K562 (cell line): ENCODE results near the gene SEC22A. TPM values are rescaled to one million over a fixed set of nuclear protein-coding genes. Genes with fewer than 3 reads are reported as not detected.

Source experiments
- ATAC-seq: fragments of 200-7000 bp; cut with Tn5 transposase; 3 replicates; pipeline ENCODE4 v1.9.1; 2020; ENCODE audit warnings: moderate library complexity
- BruUV-seq: library from RNA; stranded (reverse); fragments of 400-500 nt; replicated peaks from 2 replicates; lab custom pipeline; 2021; lab: Mats Ljungman, UMichigan
- CTCF ChIA-PET: fragments of 300-600 bp; formaldehyde crosslinking; extraction: SDS; loops from one replicate; lab custom pipeline; 2021; ENCODE audit warnings: low intra/inter-chr PET ratio; lab: Yijun Ruan, JAX
- POLR2A ChIA-PET: fragments of 300-600, 350-650 bp; sonication (Branson Sonifier 250); formaldehyde crosslinking; extraction: SDS; loops from one replicate; lab custom pipeline; 2021; ENCODE audit warnings: antibody characterized with exemption, inconsistent platforms; lab: Yijun Ruan, JAX
- DNase-seq, 4 experiments: peaks; one replicate each; pipeline versions ENCODE4 v3.0.0 to v3.0.0-alpha.2; 2011 to 2018; ENCODE audit warnings: low spot score in 3 of 4, mixed read lengths in 3 of 4; ENCODE audit errors: extremely low read depth in 1 of 4
- FAIRE-seq: peaks from 2 replicates; lab custom pipeline; 2011; peaks lifted over from hg19 to GRCh38; lab: Jason Lieb, UNC
- H2AFZ ChIP-seq: 2 replicates; pipeline ENCODE4 v1.6.0; 2011; ENCODE audit warnings: low read depth, low read length, control low read depth, inconsistent platforms
- H3K27ac ChIP-seq: fragments of 200-600 bp; 3 replicates; pipeline ENCODE4 v1.8.0; 2011; ENCODE audit warnings: low read depth, mild to moderate bottlenecking, control low read depth, inconsistent platforms, low read length, moderate library complexity, mixed read lengths; ENCODE audit errors: extremely low read depth
- H3K27me3 ChIP-seq, 2 experiments: fragments of 300-600 bp in 1 of 2; 2 replicates in 1 of 2; 3 replicates in 1 of 2; pipeline versions ENCODE4 v1.6.0 to v1.8.0; 2011; ENCODE audit warnings: inconsistent platforms in 2 of 2, low read length in 2 of 2, mild to moderate bottlenecking in 1 of 2, mixed read lengths in 1 of 2, moderate library complexity in 1 of 2; ENCODE audit not compliant: control insufficient read depth in 2 of 2, insufficient read depth in 2 of 2
- H3K36me3 ChIP-seq: fragments of 300-600 bp; 3 replicates; pipeline ENCODE4 v1.8.0; 2011; ENCODE audit warnings: mild to moderate bottlenecking, low read length, inconsistent platforms; ENCODE audit not compliant: control insufficient read depth, insufficient read depth
- H3K4me1 ChIP-seq, 2 experiments: fragments of 200-600 bp in 1 of 2; replicated peaks in 1 of 2; 2 replicates in 1 of 2; 3 replicates in 1 of 2; pipeline versions ENCODE4 v1.5.1 to v1.8.0; 2011; ENCODE audit warnings: inconsistent platforms in 2 of 2, low read length in 2 of 2, mild to moderate bottlenecking in 1 of 2, mixed read lengths in 1 of 2, moderate library complexity in 1 of 2; ENCODE audit not compliant: control insufficient read depth in 2 of 2, insufficient read depth in 2 of 2
- H3K4me2 ChIP-seq: 2 replicates; pipeline ENCODE4 v1.6.1; 2011; ENCODE audit warnings: low read length, control low read depth, inconsistent platforms, mixed read lengths; ENCODE audit not compliant: insufficient read depth
- H3K4me3 ChIP-seq: fragments of 200-600 bp; sonication (generic), shearing (Covaris generic); 2 replicates; pipeline ENCODE4 v1.5.1; 2016; ENCODE audit warnings: control low read depth, inconsistent platforms
- H3K79me2 ChIP-seq: fragments of 200-600 bp; 3 replicates; pipeline ENCODE4 v1.8.0; 2011; ENCODE audit warnings: low read length, inconsistent platforms; ENCODE audit not compliant: control insufficient read depth, insufficient read depth
- H3K9ac ChIP-seq, 2 experiments: 2 replicates each; pipeline versions ENCODE4 v1.6.0 to v1.6.1; 2011; ENCODE audit warnings: low read depth in 2 of 2, low read length in 2 of 2, control low read depth in 1 of 2, inconsistent platforms in 1 of 2, mild to moderate bottlenecking in 1 of 2, mixed read lengths in 1 of 2; ENCODE audit not compliant: insufficient read depth in 1 of 2
- H3K9me1 ChIP-seq: one replicate; pipeline ENCODE4 v1.6.0; 2011; ENCODE audit warnings: inconsistent platforms, mild to moderate bottlenecking, low read length, moderate library complexity; ENCODE audit not compliant: control insufficient read depth, insufficient read depth
- H3K9me3 ChIP-seq: replicated peaks from 2 replicates; pipeline ENCODE4 v1.5.1; 2011; ENCODE audit warnings: low read depth, low read length, inconsistent platforms; ENCODE audit not compliant: control insufficient read depth, insufficient read depth
- H4K20me1 ChIP-seq: replicated peaks from 2 replicates; pipeline ENCODE4 v1.6.1; 2011; ENCODE audit warnings: low read length, inconsistent platforms, mixed read lengths; ENCODE audit not compliant: control insufficient read depth, insufficient read depth
- HNRNPL ChIP-seq: fragments of 200-400 bp; formaldehyde crosslinking; IDR thresholded peaks from 2 replicates; pipeline ENCODE4 v1.6.1; 2017; ENCODE audit warnings: low read depth, mild to moderate bottlenecking, low read length
- HNRNPLL ChIP-seq: fragments of 200-400 bp; formaldehyde crosslinking; IDR thresholded peaks from 2 replicates; pipeline ENCODE4 v1.6.1; 2017; ENCODE audit warnings: low read length, low read depth, mild to moderate bottlenecking; ENCODE audit not compliant: poor library complexity, severe bottlenecking
- ZNF143 ChIP-seq: sonication (generic); formaldehyde crosslinking; IDR thresholded peaks from 2 replicates; pipeline ENCODE4 v1.9.0; 2022; ENCODE audit warnings: mild to moderate bottlenecking, missing genetic modification reagents
- WGBS: fragments of 100-300 bp; shearing (Covaris generic); methylation state at CpG from one replicate; pipeline ENCODE4 v1.1.6; 2016; ENCODE audit warnings: low coverage, mixed read lengths; ENCODE audit not compliant: insufficient coverage; ENCODE audit errors: missing lambda C conversion rate; 5-methylcytosine and 5-hydroxymethylcytosine counted together
- in situ Hi-C: fragments of 300-500 bp; cut with MboI; formaldehyde crosslinking; loops from 4 replicates; pipeline ENCODE4 v1.15.0; 2018; ENCODE audit warnings: inconsistent platforms, mixed read lengths
- intact Hi-C: fragments of 100-400 bp; cut with micrococcal nuclease; formaldehyde crosslinking; loops from 2 replicates; pipeline ENCODE4 v1.14.2; 2022
- polyA plus RNA-seq, 8 experiments: library from polyadenylated mRNA; depleted of rRNA in 4 of 8; stranded (reverse) in 5 of 8; unstranded in 3 of 8; fragments of >200 nt; fragmentation: Nextera tagmentation in 2 of 8; fragmentation: Illumina TruSeq in 1 of 8; extraction: Ambion mirVana in 2 of 8; extraction: Trizol in 1 of 8; gene quantifications; 2 replicates each; pipeline versions ENCODE4 v1.2.1 to v1.2.3, GENCODE V29; 2011 to 2014; ENCODE audit warnings: inconsistent platforms in 1 of 8, missing spikeins in 1 of 8
- total RNA-seq, 7 experiments: library from RNA; depleted of rRNA in 6 of 7; stranded (reverse); fragments of >200 nt in 6 of 7; fragmentation: Illumina TruSeq in 2 of 7; extraction: Trizol in 2 of 7; gene quantifications; 2 replicates each; pipeline versions ENCODE4 v1.2.1 to v1.2.3, GENCODE V29; 2011 to 2021; ENCODE audit warnings: low replicate concordance in 1 of 7
- TF ChIP-seq, protein P1 (sequence below): sonication (generic); formaldehyde crosslinking; IDR thresholded peaks from 2 replicates; pipeline ENCODE4 v1.8.0; 2022; ENCODE audit warnings: mild to moderate bottlenecking, missing genetic modification reagents
- TF ChIP-seq, protein P2 (sequence below): sonication (generic); formaldehyde crosslinking; IDR thresholded peaks from 2 replicates; pipeline ENCODE4 v1.8.0; 2022; ENCODE audit warnings: missing genetic modification reagents, mild to moderate bottlenecking, moderate library complexity, borderline replicate concordance
- TF ChIP-seq, protein P3 (sequence below): fragments of 450-650 bp; formaldehyde crosslinking; IDR thresholded peaks from 2 replicates; pipeline ENCODE4 v1.4.0; 2020; ENCODE audit warnings: mild to moderate bottlenecking, moderate library complexity
- TF ChIP-seq, protein P4 (sequence below): fragments of 250-450 bp; sonication (Bioruptor Pico); IDR thresholded peaks from 2 replicates; pipeline ENCODE4 v1.6.1; 2021; ENCODE audit warnings: mild to moderate bottlenecking

SEC22A gene
- total and polyA plus RNA-seq, 9 of the 15 experiments (the other 6 are each of a cell fraction or from before 2014, with no cell fraction given): 7.9 to 44.5 (median 20.5) TPM

DNA sequence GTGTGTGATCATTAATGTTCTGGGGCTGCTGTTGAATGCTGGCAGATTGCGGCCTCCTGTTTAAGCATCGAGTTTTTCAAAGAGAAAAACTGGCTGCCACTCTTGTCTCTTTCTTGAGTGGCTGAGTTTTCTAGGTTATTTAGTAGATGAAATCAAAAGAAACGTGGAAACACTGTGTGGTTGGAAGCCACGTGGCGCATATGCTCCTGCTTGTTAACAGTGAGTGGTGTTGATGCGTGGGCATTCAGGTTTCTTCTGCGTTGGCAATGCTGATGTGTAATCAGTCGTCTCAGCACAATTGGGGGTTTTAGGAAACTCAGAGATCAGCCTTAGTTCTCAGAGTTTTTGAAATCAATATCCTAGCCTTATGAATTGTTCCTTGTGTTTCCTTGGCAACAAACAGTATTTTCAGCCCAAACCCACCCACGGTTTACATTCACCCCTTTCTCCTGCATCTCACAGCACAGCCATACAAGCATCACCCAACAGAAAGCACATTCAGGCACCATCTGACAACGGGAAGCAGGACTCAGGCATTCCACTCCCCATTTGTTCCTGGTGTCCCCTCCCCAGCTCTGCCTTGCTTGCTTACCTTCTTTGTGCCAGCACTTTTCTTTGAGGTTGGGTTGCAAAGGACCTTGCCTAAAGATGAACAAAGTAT is 74.7 kb downstream of the SEC22A start:
- TF ChIP-seq HNRNPL (no peak), HNRNPLL (no peak), ZNF143 (CRISPR knock-in tag) (no peak)
- TF ChIP-seq, protein P1, sequence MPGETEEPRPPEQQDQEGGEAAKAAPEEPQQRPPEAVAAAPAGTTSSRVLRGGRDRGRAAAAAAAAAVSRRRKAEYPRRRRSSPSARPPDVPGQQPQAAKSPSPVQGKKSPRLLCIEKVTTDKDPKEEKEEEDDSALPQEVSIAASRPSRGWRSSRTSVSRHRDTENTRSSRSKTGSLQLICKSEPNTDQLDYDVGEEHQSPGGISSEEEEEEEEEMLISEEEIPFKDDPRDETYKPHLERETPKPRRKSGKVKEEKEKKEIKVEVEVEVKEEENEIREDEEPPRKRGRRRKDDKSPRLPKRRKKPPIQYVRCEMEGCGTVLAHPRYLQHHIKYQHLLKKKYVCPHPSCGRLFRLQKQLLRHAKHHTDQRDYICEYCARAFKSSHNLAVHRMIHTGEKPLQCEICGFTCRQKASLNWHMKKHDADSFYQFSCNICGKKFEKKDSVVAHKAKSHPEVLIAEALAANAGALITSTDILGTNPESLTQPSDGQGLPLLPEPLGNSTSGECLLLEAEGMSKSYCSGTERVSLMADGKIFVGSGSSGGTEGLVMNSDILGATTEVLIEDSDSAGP: no peak
- TF ChIP-seq, protein P2, sequence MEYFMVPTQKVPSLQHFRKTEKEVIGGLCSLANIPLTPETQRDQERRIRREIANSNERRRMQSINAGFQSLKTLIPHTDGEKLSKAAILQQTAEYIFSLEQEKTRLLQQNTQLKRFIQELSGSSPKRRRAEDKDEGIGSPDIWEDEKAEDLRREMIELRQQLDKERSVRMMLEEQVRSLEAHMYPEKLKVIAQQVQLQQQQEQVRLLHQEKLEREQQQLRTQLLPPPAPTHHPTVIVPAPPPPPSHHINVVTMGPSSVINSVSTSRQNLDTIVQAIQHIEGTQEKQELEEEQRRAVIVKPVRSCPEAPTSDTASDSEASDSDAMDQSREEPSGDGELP (CRISPR knock-in tag): no peak
- TF ChIP-seq, protein P3, sequence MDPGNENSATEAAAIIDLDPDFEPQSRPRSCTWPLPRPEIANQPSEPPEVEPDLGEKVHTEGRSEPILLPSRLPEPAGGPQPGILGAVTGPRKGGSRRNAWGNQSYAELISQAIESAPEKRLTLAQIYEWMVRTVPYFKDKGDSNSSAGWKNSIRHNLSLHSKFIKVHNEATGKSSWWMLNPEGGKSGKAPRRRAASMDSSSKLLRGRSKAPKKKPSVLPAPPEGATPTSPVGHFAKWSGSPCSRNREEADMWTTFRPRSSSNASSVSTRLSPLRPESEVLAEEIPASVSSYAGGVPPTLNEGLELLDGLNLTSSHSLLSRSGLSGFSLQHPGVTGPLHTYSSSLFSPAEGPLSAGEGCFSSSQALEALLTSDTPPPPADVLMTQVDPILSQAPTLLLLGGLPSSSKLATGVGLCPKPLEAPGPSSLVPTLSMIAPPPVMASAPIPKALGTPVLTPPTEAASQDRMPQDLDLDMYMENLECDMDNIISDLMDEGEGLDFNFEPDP (CRISPR knock-in tag): no peak
- TF ChIP-seq, protein P4, sequence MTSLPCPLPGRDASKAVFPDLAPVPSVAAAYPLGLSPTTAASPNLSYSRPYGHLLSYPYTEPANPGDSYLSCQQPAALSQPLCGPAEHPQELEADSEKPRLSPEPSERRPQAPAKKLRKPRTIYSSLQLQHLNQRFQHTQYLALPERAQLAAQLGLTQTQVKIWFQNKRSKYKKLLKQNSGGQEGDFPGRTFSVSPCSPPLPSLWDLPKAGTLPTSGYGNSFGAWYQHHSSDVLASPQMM (CRISPR knock-in tag): no peak
- CTCF ChIA-PET: no interaction called here
- intact Hi-C loops (no loop called here), in situ Hi-C loops (no loop called here)
- no peak for ATAC-seq
- H3K9ac ChIP-seq: no peak overlapping the region
- H3K27me3 ChIP-seq: no peaks in the 10 kb centered on the region
- no peaks in the 10 kb centered on the region for H3K4me1 ChIP-seq
- H3K9me3 ChIP-seq: no peaks in the 10 kb centered on the region
- no peaks in the 10 kb centered on the region for H4K20me1 ChIP-seq
- POLR2A ChIA-PET: no interaction called here
- DNase-seq: peak in 1 of 4 experiments; percentile 1
- no peak overlapping the region for H3K4me2 ChIP-seq
- H2AFZ ChIP-seq: no peak overlapping the region
- H3K27ac ChIP-seq: no peak overlapping the region
- H3K79me2 ChIP-seq: no peaks in the 10 kb centered on the region
- H3K36me3 ChIP-seq: no peaks in the 10 kb centered on the region
- BruUV-seq: no TSS peak
- H3K9me1 ChIP-seq: no peaks in the 10 kb centered on the region
- H3K4me3 ChIP-seq: no peak overlapping the region
- FAIRE-seq: no peak
- WGBS: 50% methylated on average over 9 of the region's 10 CpGs
